ENCODE results near the gene CACNA2D3.

CACNA2D3 gene

DNA sequence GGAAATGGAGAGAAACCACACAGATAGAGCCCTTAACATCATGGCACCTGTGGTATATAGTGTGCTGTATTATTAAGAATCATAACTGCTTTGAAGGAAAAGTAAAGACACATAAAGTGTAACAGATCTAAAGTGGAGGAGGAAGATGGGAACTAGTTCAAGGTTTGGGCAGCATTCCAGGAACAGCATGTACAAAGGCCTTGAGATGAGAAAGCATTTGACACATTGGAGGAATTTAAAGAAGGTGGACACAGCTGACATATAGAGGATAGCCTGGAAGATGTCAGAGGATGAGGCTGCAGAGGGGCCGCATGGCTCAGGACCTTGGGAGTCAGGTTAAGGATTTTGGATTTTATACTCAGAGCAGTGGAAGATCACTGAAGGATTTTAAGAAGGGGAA is 766.5 kb downstream of the CACNA2D3 start:
- no peak overlapping the region for H3K4me3 ChIP-seq (ENCODE audit: low read depth, low read length)

GRCh38 chr3:54889731-54890130 is 767.4 kb downstream of the CACNA2D3 start:
- H3K4me3 ChIP-seq (ENCODE audit: low read depth, low read length) = no peak overlapping the region

DNA sequence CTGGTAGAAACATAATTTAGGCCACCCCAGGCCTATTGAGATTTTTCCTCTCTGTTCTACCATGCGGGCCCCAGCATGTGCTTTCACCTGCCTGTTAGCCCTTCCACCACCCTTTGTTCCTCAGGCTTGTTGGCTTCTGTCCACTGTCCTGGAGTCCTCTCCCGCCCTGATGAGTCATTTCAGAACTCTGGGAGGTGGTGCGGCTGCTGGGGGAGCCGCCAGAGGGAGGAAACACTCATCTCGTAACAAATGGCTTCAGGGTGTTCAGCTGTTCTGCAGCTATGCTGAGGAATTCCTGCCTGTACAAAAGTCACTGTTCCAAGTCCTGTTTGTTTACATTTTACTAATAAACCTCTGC is 769.2 kb downstream of the CACNA2D3 start:
- no peak overlapping the region for H3K4me3 ChIP-seq (ENCODE audit: low read depth, low read length)

DNA sequence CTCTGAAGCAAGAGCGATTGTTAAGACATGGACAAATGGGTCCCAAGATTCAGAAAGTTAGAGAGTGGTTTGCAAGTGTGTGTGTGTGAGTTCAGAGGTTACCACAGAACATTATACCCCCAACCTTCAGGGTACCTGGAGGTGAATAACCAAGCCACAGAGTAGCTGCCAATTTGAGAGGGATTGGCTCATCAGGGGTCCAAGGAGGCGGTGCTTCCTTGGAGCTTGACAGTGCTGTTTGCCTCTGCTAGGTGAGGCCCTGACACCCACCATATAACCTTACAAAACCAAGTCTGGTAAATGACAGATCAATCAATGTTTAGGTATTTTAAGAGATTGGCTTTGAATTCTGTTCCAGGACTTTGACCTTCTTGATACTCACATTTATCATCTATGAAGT is 769.8 kb downstream of the CACNA2D3 start:
- H3K4me3 ChIP-seq (ENCODE audit: low read depth, low read length) = no peak overlapping the region

GRCh38 chr3:54895613-54896012 is 773.3 kb downstream of the CACNA2D3 start:
- H3K4me3 ChIP-seq (ENCODE audit: low read depth, low read length) = no peak overlapping the region

DNA sequence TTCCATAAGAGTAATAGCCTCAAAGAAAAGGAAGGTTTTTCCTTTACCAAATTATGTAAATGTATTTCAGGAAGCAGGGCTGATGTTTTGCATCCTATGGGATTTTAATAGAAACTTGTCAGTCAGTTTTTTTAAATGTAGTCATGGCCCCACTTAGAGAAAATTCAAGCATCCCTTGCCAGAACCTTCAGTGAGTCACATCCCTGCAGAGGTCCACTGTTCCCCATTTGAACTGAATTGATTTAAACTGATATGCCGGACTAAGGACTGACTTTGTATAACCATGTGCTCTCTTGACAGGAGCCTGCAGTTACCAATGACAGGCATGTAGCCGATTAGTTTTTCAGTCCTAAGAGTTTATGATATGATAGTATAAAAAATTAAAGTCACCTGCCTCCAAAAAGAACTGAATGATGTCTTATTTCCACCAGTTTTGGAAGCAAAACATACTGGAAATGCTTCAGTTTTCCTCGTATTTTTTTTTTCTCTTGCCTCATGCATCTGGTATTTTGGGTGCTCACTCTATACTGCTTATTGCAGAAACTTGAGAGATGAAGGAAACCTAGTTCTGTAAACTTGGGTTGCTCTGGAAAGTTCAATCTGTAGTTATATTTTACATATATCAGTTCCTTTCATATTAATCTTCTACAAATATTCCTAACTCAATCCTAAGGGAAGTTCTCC is 774.8 kb downstream of the CACNA2D3 start:
- no peak overlapping the region for H3K4me3 ChIP-seq (ENCODE audit: low read depth, low read length)

DNA sequence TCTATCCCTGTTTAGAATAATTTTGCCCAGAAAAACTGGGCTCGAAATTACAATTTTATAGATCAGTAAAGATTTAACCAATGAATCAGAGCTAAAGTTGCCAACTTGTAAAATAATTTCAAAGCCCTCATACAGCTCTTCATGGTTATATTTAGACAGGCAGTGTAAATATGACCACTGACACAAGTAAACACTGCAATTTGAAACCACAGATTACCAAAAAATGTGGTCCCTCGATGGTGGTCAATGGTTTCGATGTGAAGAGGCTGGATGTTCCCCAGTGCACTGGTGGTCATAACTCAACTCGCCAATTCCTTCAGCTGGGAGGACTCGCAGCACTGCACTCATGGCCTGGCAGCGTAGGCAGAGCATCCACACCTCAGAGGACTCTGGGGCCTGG is 776.9 kb downstream of the CACNA2D3 start:
- H3K4me3 ChIP-seq (ENCODE audit: low read depth, low read length) = no peak overlapping the region

GRCh38 chr3:54900838-54901591 is 778.7 kb downstream of the CACNA2D3 start:
- H3K4me3 ChIP-seq (ENCODE audit: low read depth, low read length) = no peak overlapping the region

GRCh38 chr3:54901906-54902685 is 779.7 kb downstream of the CACNA2D3 start:
- H3K4me3 ChIP-seq (ENCODE audit: low read depth, low read length) = no peak overlapping the region

GRCh38 chr3:54905261-54905888 is 783.0 kb downstream of the CACNA2D3 start:
- H3K4me3 ChIP-seq (ENCODE audit: low read depth, low read length) = no peak overlapping the region

DNA sequence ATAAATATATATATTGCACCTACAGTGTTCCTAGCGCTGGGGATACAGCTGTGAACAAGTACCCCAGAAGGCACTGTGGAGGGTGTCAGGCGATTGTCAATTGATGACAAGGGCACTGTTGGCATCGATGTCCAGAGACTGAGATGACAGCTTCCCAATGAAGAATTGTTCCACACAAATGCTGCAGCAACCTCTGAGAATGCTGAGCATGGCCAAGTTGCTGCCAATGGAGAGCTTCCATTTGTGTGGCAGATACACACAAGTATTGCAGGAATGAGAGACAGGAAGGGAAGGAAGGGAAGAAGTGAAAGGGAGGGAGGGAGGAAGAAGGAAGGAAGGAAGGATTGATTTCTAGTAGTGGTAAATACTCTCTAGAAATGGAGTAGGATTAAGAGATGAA is 783.6 kb downstream of the CACNA2D3 start:
- H3K4me3 ChIP-seq (ENCODE audit: low read depth, low read length) = no peak overlapping the region

GRCh38 chr3:54906763-54907162 is 784.4 kb downstream of the CACNA2D3 start:
- H3K4me3 ChIP-seq (ENCODE audit: low read depth, low read length) = no peak overlapping the region

DNA sequence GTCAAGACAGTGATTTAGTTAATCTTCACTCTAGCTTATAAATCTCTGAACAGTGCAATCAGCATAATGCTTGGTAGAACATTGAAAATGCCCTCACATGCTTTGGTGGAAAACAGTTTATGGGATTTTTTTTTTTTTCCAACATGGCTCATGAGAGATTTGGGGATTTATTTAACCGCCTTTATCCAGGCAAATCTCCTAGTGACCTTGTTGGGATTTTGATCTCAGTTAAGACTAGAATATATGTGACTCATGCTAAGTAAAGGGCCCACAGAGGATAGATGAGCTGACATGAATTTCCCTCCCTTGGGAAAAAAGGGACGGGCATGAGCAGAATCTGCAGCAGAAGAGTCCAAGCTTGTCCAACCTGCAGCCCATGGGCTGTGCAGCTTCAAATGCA is 786.8 kb downstream of the CACNA2D3 start:
- H3K4me3 ChIP-seq (ENCODE audit: low read depth, low read length) = no peak overlapping the region

DNA sequence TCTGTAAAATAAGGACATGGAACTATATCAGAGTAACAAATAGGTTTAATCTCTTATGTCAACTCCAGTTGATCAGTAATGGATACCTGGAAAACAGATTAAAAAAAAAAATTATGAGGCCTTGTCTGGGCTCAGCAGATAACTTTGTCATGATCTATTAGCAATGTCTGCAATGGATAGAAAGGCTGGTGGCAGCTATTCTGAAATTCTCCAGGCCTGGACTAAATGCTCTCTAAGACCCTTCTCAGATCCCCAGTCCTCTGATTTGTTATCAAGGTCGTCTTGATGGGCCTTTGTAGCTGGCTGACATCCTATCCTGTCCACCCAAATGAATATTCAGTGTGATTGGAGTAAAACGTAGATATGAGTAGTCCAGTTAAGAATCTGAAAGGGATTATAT is 791.8 kb downstream of the CACNA2D3 start:
- H3K4me3 ChIP-seq (ENCODE audit: low read depth, low read length) = no peak overlapping the region

- H3K4me3 ChIP-seq (ENCODE audit: low read depth, low read length) = no peak overlapping the region
Observed at GRCh38 chr3:54915181-54915580, 792.8 kb downstream of the CACNA2D3 start.

DNA sequence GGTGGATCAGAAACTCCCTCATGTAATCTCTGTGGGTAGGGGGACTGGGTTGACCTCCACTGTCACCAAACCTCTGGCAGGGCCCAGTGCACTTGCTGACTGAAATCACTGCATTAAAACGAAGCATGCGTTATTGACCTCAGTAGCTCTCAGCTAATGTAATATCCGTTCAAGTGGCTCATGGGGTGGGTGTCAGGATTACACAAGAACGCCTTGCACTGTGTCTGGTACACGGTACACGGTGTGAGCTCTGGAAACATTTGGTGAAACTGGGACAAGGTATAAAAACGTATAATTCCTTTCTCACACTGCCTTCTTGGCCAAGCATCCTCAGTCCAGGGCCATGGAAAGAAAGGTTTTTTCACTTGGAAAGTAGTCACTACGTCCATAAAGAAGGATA is 793.6 kb downstream of the CACNA2D3 start:
- H3K4me3 ChIP-seq (ENCODE audit: low read depth, low read length) = no peak overlapping the region

GRCh38 chr3:54916732-54917131 is 794.4 kb downstream of the CACNA2D3 start:
- H3K4me3 ChIP-seq (ENCODE audit: low read depth, low read length) = no peak overlapping the region

DNA sequence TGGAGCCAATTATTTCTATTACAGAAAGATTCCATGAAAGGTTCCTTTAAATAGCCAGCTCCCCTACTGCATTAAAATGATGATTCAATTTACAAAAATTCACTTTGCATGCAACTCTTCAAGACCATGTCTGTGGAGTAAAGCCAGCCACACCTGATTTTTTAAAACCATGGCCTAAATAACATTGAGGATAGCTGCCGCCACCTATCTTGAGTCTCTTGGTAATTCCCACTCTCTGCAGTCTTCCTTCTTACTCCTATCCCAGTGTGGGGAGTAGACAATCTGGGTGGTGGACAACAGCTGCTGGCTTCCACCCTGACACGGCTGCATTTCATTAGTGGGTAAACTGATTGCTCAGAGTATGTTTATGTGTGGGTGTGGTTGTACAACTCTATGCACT is 794.8 kb downstream of the CACNA2D3 start:
- no peak overlapping the region for H3K4me3 ChIP-seq (ENCODE audit: low read depth, low read length)

DNA sequence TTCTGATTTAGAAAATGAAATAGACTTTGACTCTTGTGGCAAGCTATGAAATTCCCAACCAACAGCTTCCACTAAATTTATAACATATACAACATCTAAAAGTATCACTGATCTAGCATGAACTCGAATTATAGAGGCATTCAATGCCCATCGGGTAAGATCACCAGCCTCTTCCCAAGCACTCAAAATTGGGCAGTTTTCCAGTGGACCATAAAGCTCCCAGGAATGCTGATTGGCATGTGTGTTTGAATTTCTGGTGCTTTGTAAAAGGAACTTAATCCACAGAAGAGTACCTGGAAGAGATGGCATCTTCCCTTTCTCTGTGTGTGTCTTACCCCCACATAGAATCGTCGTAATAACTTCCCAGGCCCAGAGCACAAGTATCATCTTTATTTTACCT is 795.5 kb downstream of the CACNA2D3 start:
- no peak overlapping the region for H3K4me3 ChIP-seq (ENCODE audit: low read depth, low read length)

DNA sequence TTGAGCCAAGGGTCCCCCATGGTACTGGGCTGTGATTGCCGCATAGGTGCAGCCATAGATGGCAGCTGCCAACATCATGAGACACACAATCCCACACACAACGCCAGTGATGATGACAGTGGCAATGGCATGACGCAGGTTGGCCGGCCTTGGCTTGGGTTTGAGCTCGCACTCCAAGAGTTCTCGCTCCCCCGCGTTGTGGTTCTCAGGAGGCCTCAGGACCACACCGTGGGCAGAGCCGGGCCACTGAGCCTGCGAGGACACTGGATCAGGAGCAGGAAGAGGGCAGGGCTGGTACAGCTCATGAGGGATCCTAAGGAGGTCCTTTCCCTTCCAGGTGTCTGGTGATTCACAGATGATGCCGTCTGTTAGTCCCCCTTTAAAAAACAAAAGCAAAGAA is 796.2 kb downstream of the CACNA2D3 start:
- H3K4me3 ChIP-seq (ENCODE audit: low read depth, low read length) = no peak overlapping the region

DNA sequence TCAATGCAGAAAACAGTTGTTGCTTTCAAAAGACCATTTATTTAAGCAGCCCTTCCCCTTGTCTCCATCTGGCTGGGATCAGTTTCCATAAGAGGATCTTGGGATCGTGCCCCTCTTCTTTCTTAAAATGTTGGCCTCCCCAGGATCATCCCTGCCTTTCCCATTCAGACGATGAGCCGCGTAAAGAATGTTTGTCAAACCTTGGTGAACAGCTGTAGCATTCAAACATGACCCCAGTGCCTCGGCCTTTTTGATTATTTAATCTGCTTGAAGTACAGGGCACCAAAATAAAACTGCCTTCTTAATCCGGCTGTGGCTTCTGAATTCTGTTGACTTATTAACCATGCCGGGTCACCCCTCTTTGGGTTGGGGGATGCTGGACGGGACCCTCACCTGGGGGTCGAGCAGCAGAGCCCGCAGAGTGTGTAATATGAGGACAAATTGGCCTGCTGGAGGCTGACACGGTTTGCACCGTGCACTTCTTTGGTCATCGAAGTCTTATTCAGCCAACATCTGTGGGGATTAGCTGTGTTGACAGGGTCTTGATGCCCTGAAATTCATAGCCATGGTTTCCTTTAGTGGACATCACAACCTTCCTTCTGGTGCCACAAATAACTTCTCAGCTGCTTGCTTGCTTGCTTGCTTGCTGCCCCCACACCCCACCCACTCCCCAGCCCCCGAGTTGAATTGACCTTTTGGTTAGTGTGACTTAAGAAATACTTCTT is 805.9 kb downstream of the CACNA2D3 start, which contains the start of gene LRTM1:
Gene LRTM1 (minus strand): TSS at position 14 of the 725 bp plus-strand sequence. CDS start 148 bp downstream, outside the sequence.
- H3K4me3 ChIP-seq (ENCODE audit: low read depth, low read length) = no peak within 1 kb of the TSS

Data from iPS-11a (cell line).